Measurements from ENCODE around the gene TTC39A. TPM values are rescaled to one million over a fixed set of nuclear protein-coding genes. Genes with fewer than 3 reads are reported as not detected.

The TTC39A gene
- polyA plus RNA-seq (ENCODE audit: insufficient read length in 4 of 4), result 10 to 100 TPM in 1 of 4 donors, 1 to 10 TPM in 3; 6.5 to 12.1 (median 8.0) TPM

DNA sequence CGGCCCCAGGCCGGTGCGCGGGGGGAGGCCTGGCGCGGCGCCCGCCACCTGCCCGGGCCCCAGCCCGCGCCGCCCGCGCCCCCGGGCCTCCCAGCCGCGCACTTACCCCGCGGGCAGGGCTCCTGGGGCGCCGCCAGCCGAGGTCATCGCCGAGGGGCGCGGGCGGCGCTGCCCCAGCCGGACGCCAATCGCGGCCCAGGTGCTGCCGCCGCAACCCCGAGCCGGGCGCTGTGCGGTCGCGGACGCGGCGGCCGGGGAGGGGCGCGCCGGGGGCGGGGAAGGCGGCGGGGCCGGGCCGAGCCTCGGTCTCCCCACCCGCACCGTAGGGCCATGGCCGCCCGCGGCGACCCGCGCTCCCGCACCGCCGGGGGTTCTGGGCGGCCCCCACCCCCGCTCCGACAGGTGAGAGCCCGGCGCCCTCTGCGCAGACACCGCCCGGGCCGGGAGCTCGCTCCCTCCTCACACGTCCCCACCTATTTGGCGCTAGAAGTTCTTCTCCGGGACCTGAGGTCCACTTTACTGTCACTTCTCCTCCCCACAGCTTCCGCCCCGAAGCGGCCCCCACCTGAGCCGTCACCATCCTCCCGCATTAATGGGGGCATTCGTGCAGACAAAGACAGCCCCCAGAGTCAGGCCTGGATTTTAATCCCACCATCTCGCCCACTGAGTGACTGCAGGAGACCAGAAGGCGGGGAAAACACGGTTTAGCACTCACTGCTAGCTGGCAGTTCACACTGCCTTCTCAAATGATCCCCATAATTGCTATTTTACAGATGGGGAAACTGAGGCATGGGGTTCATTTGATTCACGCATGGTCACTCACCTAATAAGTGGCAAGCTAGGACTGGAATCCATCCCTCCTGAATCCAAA is at the start of gene TTC39A:
TSS of gene TTC39A (minus strand) at position 232 of the 871 bp plus-strand sequence. CDS start at position 147, 85 bp downstream.
- no peak for DNase-seq (ENCODE audit: low read depth in 4 of 4, low spot score in 3 of 4)

DNA sequence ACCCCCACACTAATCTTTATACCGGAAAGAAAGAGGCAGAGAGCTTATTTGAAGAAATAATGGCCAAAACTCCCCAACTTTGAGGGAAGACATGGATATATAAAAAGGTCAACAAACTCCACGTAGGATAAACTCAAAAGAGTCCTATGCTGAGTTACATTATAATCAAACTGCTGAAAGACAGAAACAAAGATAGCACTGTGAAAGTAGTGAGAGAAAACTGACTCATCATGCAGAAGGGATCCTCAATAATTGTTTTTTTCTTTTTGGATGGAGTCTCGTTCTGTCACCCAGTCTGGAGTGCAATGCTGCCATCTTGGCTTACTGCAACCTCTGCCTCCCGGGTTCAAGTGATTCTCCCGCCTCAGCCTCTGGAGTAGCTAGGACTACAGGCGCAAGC is 48.5 kb upstream of the TTC39A start:
- DNase-seq (ENCODE audit: low read depth in 4 of 4, low spot score in 3 of 4), result no peak

DNA sequence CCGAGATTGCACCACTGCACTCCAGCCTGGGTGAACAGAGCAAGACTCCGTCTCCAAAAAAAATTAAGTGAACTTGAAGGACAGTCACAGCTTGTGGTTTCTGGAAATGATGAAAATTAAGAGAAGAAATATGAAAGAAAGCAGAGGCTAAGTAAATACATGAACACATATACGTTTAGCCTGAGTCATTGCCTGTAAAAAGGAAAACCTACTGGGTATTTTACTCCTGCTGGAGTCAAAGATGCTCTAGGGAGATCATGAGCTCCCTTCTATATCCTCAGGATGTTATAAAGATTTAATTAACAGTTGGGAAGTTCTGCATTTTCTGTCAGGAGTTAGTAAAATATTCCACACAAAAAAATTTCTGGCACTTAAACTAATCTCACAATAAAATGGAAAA is 43.5 kb upstream of the TTC39A start:
- DNase-seq (ENCODE audit: low read depth in 4 of 4, low spot score in 3 of 4), result no peak

DNA sequence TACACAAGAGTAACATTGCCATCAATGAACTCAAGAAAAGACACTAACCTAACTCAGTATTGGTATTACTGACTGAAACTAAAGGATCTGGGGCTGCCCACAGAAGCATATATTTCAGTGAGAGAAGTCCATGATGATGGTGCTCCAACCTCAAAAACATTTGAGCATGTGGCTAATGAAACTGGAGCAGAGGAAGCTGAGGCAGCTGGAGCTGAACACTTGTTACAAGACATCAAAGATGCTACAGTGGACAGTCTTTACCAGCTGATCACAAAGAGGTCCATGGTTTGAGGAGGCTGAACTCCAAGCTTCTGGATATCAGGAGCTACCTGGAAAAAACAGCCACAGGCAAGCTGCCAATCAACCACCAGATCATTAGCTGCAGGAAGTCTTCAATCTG is 42.2 kb upstream of the TTC39A start:
- no peak for DNase-seq (ENCODE audit: low read depth in 4 of 4, low spot score in 3 of 4)

DNA sequence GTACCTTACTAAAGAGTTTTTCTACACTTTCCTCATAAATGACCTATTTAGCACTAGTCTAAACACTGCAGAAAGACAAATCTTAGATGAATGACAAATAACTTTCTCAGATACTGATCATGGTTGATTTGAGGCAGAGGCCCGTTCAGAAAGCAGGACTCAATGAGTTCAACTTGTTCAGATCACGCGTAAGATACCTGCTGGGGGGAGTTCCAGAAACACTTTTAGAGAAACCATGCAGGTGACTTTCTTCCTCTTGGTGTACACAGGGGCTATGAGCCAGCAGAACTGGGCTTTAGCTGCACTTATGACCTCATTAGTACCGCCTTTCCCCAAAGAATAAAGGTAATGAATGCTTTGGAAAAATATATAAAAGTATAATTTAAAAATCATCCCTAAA is 38.8 kb upstream of the TTC39A start:
- DNase-seq (ENCODE audit: low read depth in 4 of 4, low spot score in 3 of 4), result no peak

DNA sequence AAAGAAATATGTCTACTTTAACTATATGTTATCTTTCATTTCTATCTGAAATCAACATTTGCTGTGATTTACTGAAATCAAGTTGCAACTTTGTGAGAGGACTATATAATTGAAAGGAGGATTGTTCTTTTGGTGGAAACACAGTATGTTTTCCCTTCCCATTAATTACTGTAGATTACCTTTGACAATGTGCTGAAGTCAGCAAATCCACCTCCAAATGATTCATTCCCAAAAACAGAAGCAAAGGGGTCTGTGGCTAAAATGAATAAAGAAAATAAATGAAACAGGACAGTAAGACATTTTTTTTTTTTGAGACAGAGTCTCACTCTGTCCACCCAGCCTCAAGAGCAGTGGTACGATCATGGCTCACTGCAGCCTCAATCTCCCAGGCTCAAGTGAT is 35.4 kb upstream of the TTC39A start:
- DNase-seq (ENCODE audit: low read depth in 4 of 4, low spot score in 3 of 4), result no peak

DNA sequence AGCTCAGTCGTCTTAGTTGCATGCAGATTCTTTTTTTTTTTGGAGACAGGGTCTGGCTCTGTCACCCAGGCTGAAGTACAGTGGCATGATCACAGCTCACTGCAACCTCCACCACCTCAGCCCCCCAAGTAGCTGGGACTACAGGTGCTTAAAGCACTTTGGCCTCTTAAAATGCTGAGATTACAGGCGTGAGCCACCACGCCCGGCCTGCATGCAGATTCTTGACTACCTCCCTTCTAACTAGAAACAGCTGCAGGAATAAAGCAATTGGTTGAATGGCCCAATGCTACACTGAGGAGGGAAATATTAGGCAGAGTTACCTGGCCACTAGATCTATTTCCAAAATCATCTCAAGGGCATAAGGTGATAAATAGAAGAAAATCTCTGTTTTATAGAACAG is 29.5 kb upstream of the TTC39A start:
- no peak for DNase-seq (ENCODE audit: low read depth in 4 of 4, low spot score in 3 of 4)

DNA sequence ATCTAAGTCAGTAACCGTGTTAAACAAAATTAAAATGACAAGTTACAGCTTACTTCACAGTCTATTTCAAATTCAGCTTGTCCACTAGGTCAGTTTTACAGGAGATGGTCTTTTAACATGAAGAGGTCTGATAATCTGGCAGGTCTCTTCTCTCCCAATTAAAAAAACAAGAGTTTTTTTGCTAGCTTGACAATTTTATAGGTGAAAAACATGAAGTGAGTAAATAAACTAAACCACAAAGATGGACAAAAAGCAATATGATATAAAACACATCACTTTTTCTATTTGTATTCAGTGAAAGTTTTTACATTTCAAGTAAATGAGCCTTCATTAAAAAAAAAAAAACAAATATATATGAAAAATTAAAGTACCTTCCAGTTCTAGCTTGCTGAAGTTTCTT is 25.0 kb upstream of the TTC39A start:
- no peak for DNase-seq (ENCODE audit: low read depth in 4 of 4, low spot score in 3 of 4)

DNA sequence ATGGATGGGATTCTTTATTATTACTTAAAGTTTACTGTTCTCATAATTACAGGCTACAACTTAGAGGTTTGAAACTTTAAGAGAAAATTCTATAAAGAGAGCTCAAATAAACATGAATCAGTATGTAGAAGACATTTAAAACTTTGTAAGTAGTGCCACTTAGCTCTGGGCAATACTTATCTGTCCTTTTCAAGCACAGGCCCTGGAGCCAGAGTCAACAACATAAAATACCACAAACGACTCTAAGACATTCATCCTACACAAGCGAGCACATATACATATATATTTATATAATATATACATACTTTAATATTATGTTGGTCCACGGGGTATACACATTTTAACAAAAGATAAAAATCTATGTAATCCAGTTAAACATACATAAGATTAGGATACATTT is 24.1 kb upstream of the TTC39A start:
- no peak for DNase-seq (ENCODE audit: low read depth in 4 of 4, low spot score in 3 of 4)

DNA sequence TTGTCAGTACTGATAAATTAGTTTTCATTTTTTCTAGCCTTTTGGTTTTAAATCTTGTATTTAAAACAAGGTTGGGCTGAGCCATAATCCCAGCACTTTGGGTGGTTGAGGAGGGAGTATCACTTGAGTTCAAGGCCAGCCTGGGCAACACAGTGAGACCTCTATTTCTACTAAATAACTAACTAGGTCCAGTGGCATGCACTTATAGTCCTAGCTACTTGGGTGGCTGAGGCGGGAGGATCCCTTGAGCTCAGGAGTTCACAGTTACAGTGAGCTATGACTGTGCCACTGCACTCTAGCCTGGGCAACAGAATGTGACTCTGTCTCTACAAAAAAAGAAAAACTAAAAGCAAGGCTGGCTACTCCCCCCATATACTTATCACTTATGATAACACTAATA is 21.5 kb upstream of the TTC39A start:
- DNase-seq (ENCODE audit: low read depth in 4 of 4, low spot score in 3 of 4), result no peak

DNA sequence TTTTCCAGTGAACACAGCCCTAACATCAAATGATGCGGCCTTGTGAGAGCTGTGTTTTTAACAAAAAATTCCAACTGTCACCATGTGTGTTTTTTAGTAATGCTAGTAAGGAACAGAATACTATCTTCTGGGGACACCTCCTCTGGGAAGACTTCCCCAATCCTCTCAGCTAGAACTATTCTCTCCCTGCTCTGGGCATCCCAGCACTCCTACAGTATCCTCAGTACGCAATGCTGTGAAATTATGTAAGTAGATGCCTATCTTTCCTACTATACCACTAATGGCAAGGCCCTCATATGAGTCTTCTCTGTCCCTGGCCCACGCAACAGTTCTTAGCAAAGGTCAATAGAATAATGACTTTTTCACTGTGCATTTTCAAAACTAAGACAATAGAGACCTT is 19.5 kb upstream of the TTC39A start:
- no peak for DNase-seq (ENCODE audit: low read depth in 4 of 4, low spot score in 3 of 4)

DNA sequence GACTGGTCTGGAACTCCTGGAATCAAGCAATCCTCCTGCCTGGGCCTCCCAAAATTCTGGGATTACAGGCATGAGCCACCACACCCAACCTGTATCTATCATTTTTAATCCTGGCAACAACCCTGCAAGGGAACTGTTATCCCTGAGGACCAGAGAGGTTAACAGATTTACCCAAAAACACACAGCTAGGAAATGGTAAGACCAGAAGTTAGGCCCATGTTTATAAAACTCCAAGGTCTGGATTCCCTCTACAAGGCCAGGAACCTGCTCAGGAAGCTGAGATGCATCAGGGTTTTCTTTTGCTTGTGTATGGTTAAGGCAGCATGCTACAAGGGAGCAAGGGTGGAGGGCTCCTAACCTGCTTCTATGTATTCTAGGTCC is 17.8 kb upstream of the TTC39A start:
- no peak for DNase-seq (ENCODE audit: low read depth in 4 of 4, low spot score in 3 of 4)

DNA sequence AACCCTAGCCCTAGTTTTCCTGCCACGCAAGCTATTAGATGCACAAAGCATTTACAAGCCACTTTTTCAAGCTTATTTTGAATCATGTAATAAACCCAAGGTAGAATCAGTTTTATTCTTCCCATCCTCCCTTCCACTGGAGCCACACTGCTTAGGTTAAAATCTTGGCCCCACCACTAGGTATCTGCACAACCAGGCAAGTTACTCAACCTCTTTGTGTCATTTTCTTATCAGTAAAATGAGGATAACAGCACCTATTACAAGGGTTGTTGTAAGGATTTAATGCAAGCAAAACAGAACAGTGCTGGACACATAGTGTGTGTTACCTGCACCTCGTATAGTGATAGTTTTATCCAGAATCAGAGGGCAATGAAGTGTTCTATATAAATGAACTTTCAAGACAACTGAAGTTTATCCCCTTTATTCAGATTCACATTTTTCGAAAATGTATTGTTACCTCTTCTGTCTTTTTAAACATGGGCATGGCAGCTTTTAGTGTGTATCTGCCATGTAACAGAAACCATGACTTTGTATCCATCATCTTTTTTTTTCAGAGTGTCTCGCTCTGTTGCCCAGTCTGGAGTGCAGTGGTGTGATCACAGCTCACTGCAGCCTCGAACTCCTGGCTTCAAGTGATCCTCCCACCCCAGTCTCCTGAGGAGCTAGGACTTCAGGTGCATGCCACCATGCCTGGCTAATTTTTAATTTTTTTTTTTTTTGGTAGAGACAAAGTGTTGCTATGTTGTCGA is 17.2 kb upstream of the TTC39A start:
- DNase-seq (ENCODE audit: low read depth in 4 of 4, low spot score in 3 of 4), result no peak

DNA sequence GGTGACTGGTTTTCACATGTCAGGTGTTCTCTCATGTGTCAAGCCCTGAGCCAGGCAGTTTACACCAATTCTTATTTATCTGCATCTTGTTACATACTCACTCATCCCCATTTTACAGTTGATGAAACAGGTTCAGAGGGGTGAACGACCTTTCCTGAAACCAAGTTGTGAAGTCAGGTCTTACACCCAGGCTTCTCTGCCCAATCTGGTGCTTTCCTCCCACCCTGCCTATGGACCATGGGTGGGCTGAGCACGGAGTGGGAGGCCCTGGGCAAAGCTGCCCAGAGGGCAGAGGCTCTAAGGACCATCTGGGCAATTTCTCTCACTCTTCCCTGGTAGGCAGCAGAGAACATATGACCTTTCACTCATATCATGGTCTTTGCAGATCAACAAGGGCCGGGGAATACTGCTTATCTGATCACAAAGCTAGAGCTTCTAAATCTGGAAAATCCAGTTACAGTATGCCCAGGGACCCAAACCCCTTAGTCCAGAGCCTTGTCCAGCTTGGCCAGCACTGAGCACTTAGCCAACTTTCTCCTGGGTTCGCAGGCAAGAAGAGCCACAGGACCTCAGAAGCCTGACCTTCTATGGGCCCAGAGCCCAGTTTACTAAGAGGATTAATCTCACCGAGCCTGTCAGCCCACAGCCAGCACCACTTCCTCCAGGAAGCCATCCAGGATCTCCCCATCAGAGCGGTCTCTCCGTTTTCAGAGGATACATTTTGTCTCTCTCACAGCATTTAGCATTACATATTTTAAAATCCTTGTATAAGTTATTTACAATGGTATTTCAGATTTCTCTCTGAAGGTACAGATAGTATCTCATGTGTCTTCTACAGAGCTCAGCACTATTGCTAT is 16.0 kb upstream of the TTC39A start:
- no peak for DNase-seq (ENCODE audit: low read depth in 4 of 4, low spot score in 3 of 4)

DNA sequence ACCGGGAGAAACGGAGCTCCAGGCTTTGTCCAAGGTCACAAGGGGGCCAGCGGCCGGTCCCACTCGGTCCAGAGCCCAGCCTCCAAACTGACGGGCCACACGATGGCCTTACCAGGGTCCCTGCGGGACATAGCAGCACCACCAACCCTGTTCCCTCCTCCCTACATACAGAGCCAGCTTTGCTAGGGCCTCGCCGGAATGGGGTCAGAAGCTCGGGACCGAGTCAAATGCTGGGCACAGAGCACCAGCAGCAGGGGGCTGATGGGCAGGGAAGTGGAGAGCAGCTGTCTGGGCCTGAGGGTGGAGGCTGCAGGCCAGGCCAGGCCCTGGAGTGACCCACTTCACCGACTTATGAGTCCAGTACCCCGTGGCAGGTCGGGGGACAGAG is 14.9 kb upstream of the TTC39A start:
- no peak for DNase-seq (ENCODE audit: low read depth in 4 of 4, low spot score in 3 of 4)

DNA sequence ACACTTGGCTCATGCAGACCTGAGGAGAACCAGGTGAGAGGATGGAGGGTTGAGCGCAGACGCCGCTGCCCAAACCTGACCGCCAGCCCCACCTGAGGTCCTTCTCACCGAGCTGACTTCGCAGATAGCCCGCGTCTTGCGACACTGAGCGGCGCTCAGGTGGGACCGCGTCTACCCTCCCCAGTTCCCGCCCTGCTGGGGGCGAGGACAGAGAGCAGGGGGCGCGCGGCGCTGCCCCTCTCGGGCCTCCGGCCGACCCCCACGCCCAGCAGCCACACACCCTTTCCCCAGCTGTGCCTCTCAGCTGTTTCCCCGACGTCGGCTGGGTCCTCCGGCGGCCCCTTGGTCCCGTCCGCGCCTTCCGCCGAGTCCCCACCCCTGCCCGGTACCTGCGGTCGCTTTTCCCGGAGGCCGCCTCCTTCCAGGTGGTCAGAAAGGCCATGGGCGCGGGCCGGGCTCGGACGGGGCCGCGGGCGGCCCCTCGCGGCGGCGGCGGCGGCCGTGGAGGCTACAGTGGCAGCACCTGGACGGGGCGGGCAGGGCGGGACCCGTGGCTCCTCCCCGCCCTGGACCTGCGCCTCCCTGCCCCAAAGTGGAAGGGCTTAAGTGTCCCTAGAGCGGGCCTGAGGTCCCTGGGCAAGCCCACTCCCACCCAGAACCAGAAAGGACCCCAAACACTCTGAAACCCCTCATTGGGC is 14.4 kb upstream of the TTC39A start:
- no peak for DNase-seq (ENCODE audit: low read depth in 4 of 4, low spot score in 3 of 4)

DNA sequence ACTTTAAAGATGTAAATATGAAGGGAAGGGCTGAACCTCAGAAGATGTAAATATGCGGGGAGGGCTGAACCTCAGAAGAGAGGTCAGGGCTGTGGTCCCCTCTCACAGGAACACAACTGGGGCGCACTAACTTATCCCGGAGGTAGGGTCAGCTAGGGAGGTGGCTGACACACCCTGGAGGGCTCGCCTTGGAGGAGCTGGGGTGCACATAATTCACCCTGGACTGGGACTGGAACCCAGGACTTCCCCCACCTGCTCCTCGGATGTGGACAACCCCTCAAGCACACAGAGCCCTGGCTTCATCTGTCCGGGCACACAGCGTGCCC is 13.9 kb upstream of the TTC39A start:
- DNase-seq (ENCODE audit: low read depth in 4 of 4, low spot score in 3 of 4), result no peak

DNA sequence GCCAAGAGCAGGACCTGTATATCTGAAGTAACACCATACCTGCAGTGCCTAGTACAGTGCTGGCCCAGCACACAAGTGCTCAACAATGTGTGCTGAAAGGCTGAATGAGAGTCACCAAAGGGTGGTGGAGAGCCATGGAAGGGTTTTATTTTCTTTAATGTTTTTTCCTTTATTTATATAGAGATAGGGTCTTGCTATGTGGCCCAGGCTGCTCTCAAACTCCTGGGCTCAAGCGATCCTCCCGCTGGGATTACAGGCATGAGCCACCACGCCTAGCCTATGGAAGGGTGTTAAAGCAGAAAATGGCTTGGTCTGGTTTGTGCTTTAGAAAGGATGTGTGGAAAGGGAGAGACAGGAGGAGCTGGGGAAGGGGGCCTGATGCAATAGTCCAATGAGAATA is 13.3 kb upstream of the TTC39A start:
- DNase-seq (ENCODE audit: low read depth in 4 of 4, low spot score in 3 of 4), result no peak

DNA sequence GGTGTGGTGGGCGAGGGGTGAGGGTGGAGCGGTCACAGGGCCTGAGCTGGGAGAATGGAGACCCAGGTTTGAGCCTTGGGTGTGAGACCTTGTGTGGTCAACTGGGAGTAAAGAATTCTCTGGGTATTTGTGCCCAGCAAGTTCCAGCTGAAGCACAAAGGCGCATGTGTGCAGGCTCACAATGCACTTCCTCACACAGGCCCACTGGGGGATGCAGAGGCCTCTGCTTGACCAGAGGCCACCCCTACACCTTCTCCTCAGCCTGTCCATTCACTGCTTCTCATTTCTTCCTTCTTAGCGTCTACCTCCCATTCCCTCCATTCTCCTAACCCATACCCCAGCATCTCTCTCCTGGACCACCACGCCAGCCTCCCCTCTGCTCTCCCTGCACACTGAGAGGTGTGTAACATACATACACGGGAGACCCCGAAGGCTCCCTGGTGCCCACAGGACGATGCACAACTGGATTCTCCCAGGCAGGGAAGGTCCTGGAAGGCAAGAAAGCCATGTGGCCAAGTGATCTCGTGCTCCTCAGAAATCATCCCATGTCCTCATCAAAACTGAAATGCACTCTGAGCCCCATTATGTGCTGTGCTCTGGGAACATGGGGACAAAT is 12.3 kb upstream of the TTC39A start:
- no peak for DNase-seq (ENCODE audit: low read depth in 4 of 4, low spot score in 3 of 4)

DNA sequence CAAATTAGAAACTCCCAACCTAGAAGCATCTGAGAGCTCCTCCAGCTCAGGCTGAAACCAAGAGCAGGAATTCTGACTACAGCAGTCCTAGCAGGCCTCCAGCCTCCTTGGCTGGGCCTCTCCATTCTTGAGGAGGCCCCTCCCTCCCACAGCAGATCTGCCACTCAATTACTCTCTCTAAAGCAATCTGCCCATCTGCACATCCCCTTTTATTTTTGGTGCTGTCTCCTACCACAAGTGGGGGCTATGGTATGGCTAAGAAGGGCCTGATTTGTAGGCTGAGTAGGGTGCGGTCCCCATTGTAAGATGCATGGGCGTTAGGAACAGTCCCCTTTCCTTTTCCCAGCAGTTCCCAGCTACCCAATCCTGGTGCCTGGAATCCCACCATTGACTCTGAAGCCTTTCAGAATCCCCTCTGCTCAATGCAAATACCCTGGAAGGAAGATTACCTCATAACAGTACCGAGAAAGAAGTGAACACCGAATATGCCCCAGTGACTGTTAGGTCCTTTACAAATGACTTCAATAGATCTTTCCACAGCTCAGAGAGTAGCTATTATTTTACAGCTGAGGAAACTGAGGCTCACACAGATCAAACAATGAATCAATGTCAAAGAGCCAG is 11.6 kb upstream of the TTC39A start:
- no peak for DNase-seq (ENCODE audit: low read depth in 4 of 4, low spot score in 3 of 4)
